NOMO-1 treated with dmso at 0.1 percent for 144 hours (cell line): Measurements from ENCODE around the gene XDH.

Experiments used
- DNase-seq: peaks from one replicate; lab custom pipeline; 2025; ENCODE audit not compliant: unreplicated experiment; lab: John Stamatoyannopoulos, UW

XDH gene

GRCh38 chr2:31286961-31287550 lies 127.5 kb downstream of the XDH start:
- DNase-seq, result no peak

GRCh38 chr2:31286230-31286629 lies 128.3 kb downstream of the XDH start:
- DNase-seq, result no peak
